Measurements from ENCODE around the gene PPP2R3B. TPM values are rescaled to one million over a fixed set of nuclear protein-coding genes. Genes with fewer than 3 reads are reported as not detected.
A peak's percentile ranks its signal among the peaks of the same experiment; 100 is the strongest.

PPP2R3B gene
- total and polyA plus RNA-seq, 2 of the 13 experiments (the other 11 are each of a cell fraction or from before 2014, with no cell fraction given), result 17.0 to 21.4 TPM

DNA sequence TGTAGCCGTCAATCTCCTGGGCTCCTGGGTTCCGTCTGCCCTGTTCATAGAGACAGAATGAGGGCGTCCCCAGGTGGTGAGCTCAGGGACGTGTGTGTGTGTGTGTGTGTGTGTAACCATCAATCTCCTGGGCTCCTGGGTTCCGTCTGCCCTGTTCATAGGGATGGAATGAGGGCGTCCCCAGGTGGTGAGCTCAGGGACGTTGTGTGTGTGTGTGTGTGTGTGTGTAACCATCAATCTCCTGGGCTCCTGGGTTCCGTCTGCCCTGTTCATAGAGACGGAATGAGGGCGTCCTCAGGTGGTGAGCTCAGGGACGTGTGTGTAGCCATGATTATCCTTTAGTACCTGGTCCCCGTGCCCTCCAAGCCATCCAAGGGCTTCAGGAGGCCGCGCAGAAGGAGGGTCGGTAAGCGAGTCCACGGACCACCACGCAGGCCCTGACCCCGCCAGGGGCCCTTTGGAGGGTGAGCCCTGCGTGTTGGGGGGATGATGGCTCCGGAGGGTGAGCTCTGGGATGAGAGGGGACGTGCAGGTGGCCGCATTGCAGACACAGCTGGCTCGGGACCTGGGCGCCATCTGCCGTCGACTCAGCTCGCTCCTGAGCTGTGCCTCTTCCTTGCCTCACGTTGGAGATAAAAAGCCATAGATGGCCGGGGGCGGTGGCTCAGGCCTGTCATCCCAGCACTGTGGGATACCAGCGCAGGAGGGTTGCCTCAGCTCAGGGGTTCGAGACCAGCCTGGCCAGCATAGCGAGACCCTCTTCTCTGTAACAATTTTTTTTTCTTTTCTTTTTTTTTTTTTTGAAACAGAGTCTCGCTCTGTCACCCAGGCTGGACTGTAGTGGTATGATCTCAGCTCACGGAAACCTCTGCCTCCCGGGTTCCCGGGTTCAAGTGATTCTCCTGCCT lies 62.7 kb downstream of the PPP2R3B start (continued):
- peak; percentile 25 for TF ChIP-seq RBM39 (IDR thresholded peaks at IDR 0.05; ENCODE audit: low read depth, low read length, poor library complexity, severe bottlenecking)
- TF ChIP-seq SAP130 (CRISPR knock-in tag; IDR thresholded peaks at IDR 0.05; ENCODE audit: low read depth), result peak; percentile 43
- TF ChIP-seq, protein P1, sequence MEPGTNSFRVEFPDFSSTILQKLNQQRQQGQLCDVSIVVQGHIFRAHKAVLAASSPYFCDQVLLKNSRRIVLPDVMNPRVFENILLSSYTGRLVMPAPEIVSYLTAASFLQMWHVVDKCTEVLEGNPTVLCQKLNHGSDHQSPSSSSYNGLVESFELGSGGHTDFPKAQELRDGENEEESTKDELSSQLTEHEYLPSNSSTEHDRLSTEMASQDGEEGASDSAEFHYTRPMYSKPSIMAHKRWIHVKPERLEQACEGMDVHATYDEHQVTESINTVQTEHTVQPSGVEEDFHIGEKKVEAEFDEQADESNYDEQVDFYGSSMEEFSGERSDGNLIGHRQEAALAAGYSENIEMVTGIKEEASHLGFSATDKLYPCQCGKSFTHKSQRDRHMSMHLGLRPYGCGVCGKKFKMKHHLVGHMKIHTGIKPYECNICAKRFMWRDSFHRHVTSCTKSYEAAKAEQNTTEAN (CRISPR knock-in tag; conservative IDR thresholded peaks at IDR 0.05), result peak; percentile 80
- 0 out of 2 replicates have a peak, but pooled peaks have one; percentile 27 for TF ChIP-seq FOSL2 (CRISPR knock-in tag; IDR thresholded peaks at IDR 0.05)
- no peak for TF ChIP-seq NFIB (CRISPR knock-in tag; IDR thresholded peaks at IDR 0.05; ENCODE audit: borderline replicate concordance)
- no peak for TF ChIP-seq ZNF775 (CRISPR knock-in tag; IDR thresholded peaks at IDR 0.05; ENCODE audit: borderline replicate concordance)
- TF ChIP-seq MTF2 (CRISPR knock-in tag; IDR thresholded peaks at IDR 0.05; ENCODE audit: borderline replicate concordance), result 0 out of 2 replicates have a peak, but pooled peaks have one; percentile 39
- TF ChIP-seq SNAPC2 (CRISPR knock-in tag; IDR thresholded peaks at IDR 0.05), result peak; percentile 44; the same call in 1 of the 2 replicates
- no peak for TF ChIP-seq CHD4 (IDR thresholded peaks at IDR 0.05; ENCODE audit: borderline replicate concordance, low read length)
- no peak for TF ChIP-seq ZNF776 (CRISPR knock-in tag; IDR thresholded peaks at IDR 0.05)
- no peak for TF ChIP-seq ZMYM3 (CRISPR knock-in tag; IDR thresholded peaks at IDR 0.05)
- TF ChIP-seq, protein P2, sequence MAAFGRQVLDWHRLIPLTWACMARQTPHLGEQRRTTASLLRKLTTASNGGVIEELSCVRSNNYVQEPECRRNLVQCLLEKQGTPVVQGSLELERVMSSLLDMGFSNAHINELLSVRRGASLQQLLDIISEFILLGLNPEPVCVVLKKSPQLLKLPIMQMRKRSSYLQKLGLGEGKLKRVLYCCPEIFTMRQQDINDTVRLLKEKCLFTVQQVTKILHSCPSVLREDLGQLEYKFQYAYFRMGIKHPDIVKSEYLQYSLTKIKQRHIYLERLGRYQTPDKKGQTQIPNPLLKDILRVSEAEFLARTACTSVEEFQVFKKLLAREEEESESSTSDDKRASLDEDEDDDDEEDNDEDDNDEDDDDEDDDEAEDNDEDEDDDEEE (CRISPR knock-in tag; IDR thresholded peaks at IDR 0.05), result no peak
- TF ChIP-seq MEIS2 (CRISPR knock-in tag; IDR thresholded peaks at IDR 0.05), result 0 out of 2 replicates have a peak, but pooled peaks have one; percentile 37
- TF ChIP-seq, protein P3, sequence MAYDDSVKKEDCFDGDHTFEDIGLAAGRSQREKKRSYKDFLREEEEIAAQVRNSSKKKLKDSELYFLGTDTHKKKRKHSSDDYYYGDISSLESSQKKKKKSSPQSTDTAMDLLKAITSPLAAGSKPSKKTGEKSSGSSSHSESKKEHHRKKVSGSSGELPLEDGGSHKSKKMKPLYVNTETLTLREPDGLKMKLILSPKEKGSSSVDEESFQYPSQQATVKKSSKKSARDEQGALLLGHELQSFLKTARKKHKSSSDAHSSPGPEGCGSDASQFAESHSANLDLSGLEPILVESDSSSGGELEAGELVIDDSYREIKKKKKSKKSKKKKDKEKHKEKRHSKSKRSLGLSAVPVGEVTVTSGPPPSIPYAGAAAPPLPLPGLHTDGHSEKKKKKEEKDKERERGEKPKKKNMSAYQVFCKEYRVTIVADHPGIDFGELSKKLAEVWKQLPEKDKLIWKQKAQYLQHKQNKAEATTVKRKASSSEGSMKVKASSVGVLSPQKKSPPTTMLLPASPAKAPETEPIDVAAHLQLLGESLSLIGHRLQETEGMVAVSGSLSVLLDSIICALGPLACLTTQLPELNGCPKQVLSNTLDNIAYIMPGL (CRISPR knock-in tag; IDR thresholded peaks at IDR 0.05; ENCODE audit: borderline replicate concordance in 1 of 2, low read depth in 1 of 2), result peak; percentile 72 to 76; a peak in 3 of 4 replicates
- no peak for TF ChIP-seq ZNF614 (CRISPR knock-in tag; IDR thresholded peaks at IDR 0.05; ENCODE audit: borderline replicate concordance)
- TF ChIP-seq ZSCAN25 (CRISPR knock-in tag; IDR thresholded peaks at IDR 0.05), result 0 out of 2 replicates have a peak, but pooled peaks have one; percentile 1
- TF ChIP-seq ZSCAN21 (CRISPR knock-in tag; IDR thresholded peaks at IDR 0.05; ENCODE audit: borderline replicate concordance), result peak; percentile 72
- TF ChIP-seq HOXA5 (CRISPR knock-in tag; IDR thresholded peaks at IDR 0.05), result no peak
- TF ChIP-seq HNRNPK (IDR thresholded peaks at IDR 0.05; ENCODE audit: low read depth, low read length, poor library complexity, severe bottlenecking), result peak; percentile 11
- TF ChIP-seq ZNF687 (CRISPR knock-in tag; IDR thresholded peaks at IDR 0.05), result peak; percentile 71

All from HepG2 (cell line).